HEK293 (cell line): Measurements from ENCODE around the gene RAB6C.
"Not testable (repeated sequence)": the region's sequence is repeated elsewhere in the genome, so short reads cannot be mapped to it uniquely, and the experiment has no call there.

Source experiments
- CTCF ChIA-PET: fragments of 350-600 bp; formaldehyde crosslinking; extraction: SDS; loops from one replicate; lab custom pipeline; 2021; ENCODE audit warnings: antibody characterized with exemption; lab: Yijun Ruan, JAX
- POLR2A ChIA-PET: fragments of 300-600 bp; formaldehyde crosslinking; extraction: SDS; loops from one replicate; lab custom pipeline; 2020; ENCODE audit warnings: antibody characterized with exemption, inconsistent platforms; lab: Yijun Ruan, JAX
- H3K27ac ChIP-seq: fragments of 200-500 bp; sonication (Bioruptor generic); 2 replicates; pipeline ENCODE4 v1.5.1; 2014; ENCODE audit warnings: low read depth, low read length, control low read depth, inconsistent platforms; ENCODE audit errors: extremely low read depth
- H3K36me3 ChIP-seq, 2 experiments: fragments of 200-500 bp in 1 of 2; sonication (Bioruptor generic) in 1 of 2; 1 replicate in 1 of 2; 2 replicates in 1 of 2; pipeline ENCODE4 v1.5.1; 2014 to 2017; ENCODE audit warnings: inconsistent platforms in 2 of 2, low read length in 2 of 2; ENCODE audit not compliant: control insufficient read depth in 2 of 2, insufficient read depth in 1 of 2
- H3K4me1 ChIP-seq: fragments of 200-500 bp; sonication (Bioruptor generic); 2 replicates; pipeline ENCODE4 v1.5.1; 2014; ENCODE audit warnings: mild to moderate bottlenecking, low read length, inconsistent platforms; ENCODE audit not compliant: control insufficient read depth, insufficient read depth
- H3K4me3 ChIP-seq: 2 replicates; pipeline ENCODE4 v1.5.1; 2011; ENCODE audit warnings: low read depth, mild to moderate bottlenecking, control low read depth, low read length, moderate library complexity
- H3K9me3 ChIP-seq: fragments of 200-500 bp; sonication (Bioruptor generic); 2 replicates; pipeline ENCODE4 v1.5.1; 2014; ENCODE audit warnings: low read depth, low read length, inconsistent platforms; ENCODE audit not compliant: control insufficient read depth, insufficient read depth
- BCL11A ChIP-seq: fragments of 450-650 bp; formaldehyde crosslinking; IDR thresholded peaks from 2 replicates; pipeline ENCODE4 v1.5.1; 2016; ENCODE audit warnings: low read depth, missing biosample characterization, missing genetic modification characterization
- EGR2 ChIP-seq: fragments of 450-650 bp; formaldehyde crosslinking; IDR thresholded peaks from 2 replicates; pipeline ENCODE4 v1.5.1; 2016; ENCODE audit warnings: low read depth, missing biosample characterization, missing genetic modification characterization
- SP2 ChIP-seq: fragments of 450-650 bp; formaldehyde crosslinking; IDR thresholded peaks from 2 replicates; pipeline ENCODE4 v1.5.1; 2016; ENCODE audit warnings: missing biosample characterization, missing genetic modification characterization
- ZBTB21 ChIP-seq: fragments of 450-650 bp; formaldehyde crosslinking; IDR thresholded peaks from 2 replicates; pipeline ENCODE4 v1.5.1; 2017; ENCODE audit warnings: missing biosample characterization, missing genetic modification characterization
- ZBTB49 ChIP-seq: fragments of 450-650 bp; formaldehyde crosslinking; IDR thresholded peaks from 2 replicates; pipeline ENCODE4 v1.5.1; 2016; ENCODE audit warnings: missing biosample characterization, missing genetic modification characterization, low read depth
- ZBTB7A ChIP-seq: fragments of 450-650 bp; formaldehyde crosslinking; IDR thresholded peaks from 2 replicates; pipeline ENCODE4 v1.5.1; 2016; ENCODE audit warnings: low read depth, missing biosample characterization, missing genetic modification characterization
- ZBTB8A ChIP-seq: fragments of 450-650 bp; formaldehyde crosslinking; IDR thresholded peaks from 2 replicates; pipeline ENCODE4 v1.5.1; 2016; ENCODE audit warnings: missing biosample characterization, missing genetic modification characterization
- ZFHX2 ChIP-seq: fragments of 450-650 bp; formaldehyde crosslinking; conservative IDR thresholded peaks from 2 replicates; pipeline ENCODE4 v1.5.1; 2016; ENCODE audit warnings: missing biosample characterization, missing genetic modification characterization
- ZNF114 ChIP-seq: fragments of 450-650 bp; formaldehyde crosslinking; IDR thresholded peaks from 2 replicates; pipeline ENCODE4 v1.5.0; 2017; ENCODE audit warnings: missing biosample characterization, missing genetic modification characterization
- ZNF121 ChIP-seq: fragments of 450-650 bp; formaldehyde crosslinking; IDR thresholded peaks from 2 replicates; pipeline ENCODE4 v1.5.1; 2016; ENCODE audit warnings: missing biosample characterization, missing genetic modification characterization
- ZNF155 ChIP-seq: fragments of 450-650 bp; formaldehyde crosslinking; IDR thresholded peaks from 2 replicates; pipeline ENCODE4 v1.5.1; 2016; ENCODE audit warnings: missing biosample characterization, missing genetic modification characterization
- ZNF19 ChIP-seq: fragments of 450-650 bp; formaldehyde crosslinking; IDR thresholded peaks from 2 replicates; pipeline ENCODE4; 2016; ENCODE audit warnings: missing biosample characterization, missing genetic modification characterization, low read depth
- ZNF266 ChIP-seq: fragments of 450-650 bp; formaldehyde crosslinking; IDR thresholded peaks from 2 replicates; pipeline ENCODE4 v1.5.1; 2016; ENCODE audit warnings: missing biosample characterization, missing genetic modification characterization, low read depth
- ZNF280D ChIP-seq: fragments of 450-650 bp; formaldehyde crosslinking; IDR thresholded peaks from 2 replicates; pipeline ENCODE4 v1.5.1; 2016; ENCODE audit warnings: missing biosample characterization, missing genetic modification characterization
- ZNF473 ChIP-seq: fragments of 450-650 bp; formaldehyde crosslinking; IDR thresholded peaks from 2 replicates; pipeline ENCODE4 v1.5.1; 2017; ENCODE audit warnings: missing biosample characterization, missing genetic modification characterization
- ZNF560 ChIP-seq: fragments of 450-650 bp; formaldehyde crosslinking; IDR thresholded peaks from 2 replicates; pipeline ENCODE4 v1.5.1; 2017; ENCODE audit warnings: missing biosample characterization, missing genetic modification characterization, borderline replicate concordance
- ZNF596 ChIP-seq: fragments of 450-650 bp; IDR thresholded peaks from 2 replicates; pipeline ENCODE4 v1.5.0; 2018; ENCODE audit warnings: missing biosample characterization, mild to moderate bottlenecking, missing genetic modification characterization, moderate library complexity
- ZNF629 ChIP-seq: fragments of 450-650 bp; formaldehyde crosslinking; IDR thresholded peaks from 2 replicates; pipeline ENCODE4 v1.5.1; 2017; ENCODE audit warnings: missing biosample characterization, missing genetic modification characterization
- ZNF639 ChIP-seq: fragments of 450-650 bp; formaldehyde crosslinking; IDR thresholded peaks from 2 replicates; pipeline ENCODE4 v1.5.1; 2016; ENCODE audit warnings: missing biosample characterization, missing genetic modification characterization
- TF ChIP-seq, protein P1 (sequence below): sonication (generic); formaldehyde crosslinking; IDR thresholded peaks from 2 replicates; pipeline ENCODE4 v1.8.1; 2022; ENCODE audit warnings: mild to moderate bottlenecking, moderate library complexity, missing genetic modification reagents

RAB6C gene

GRCh38 chr2:129977986-129978385 is 1.5 kb upstream of the RAB6C start:
- H3K36me3 ChIP-seq: no peaks in the 10 kb centered on the region
- ChIA-PET CTCF (no interaction called here), POLR2A (no interaction called here)
- no peaks in the 10 kb centered on the region for H3K9me3 ChIP-seq
- H3K27ac ChIP-seq: no peak overlapping the region
- H3K4me1 ChIP-seq: no peaks in the 10 kb centered on the region
- no peak overlapping the region for H3K4me3 ChIP-seq
- TF ChIP-seq ZBTB21 (tag by site-specific recombination) (no peak), ZBTB8A (tag by site-specific recombination) (no peak), ZNF155 (tag by site-specific recombination) (no peak), ZNF266 (tag by site-specific recombination) (no peak), ZBTB7A (tag by site-specific recombination) (no peak), BCL11A (tag by site-specific recombination) (no peak), ZNF596 (tag by site-specific recombination) (no peak), ZNF19 (tag by site-specific recombination) (no peak), ZNF121 (tag by site-specific recombination) (no peak), ZNF280D (tag by site-specific recombination) (no peak), ZFHX2 (tag by site-specific recombination) (peak; percentile 76), ZNF114 (tag by site-specific recombination) (no peak), ZNF473 (tag by site-specific recombination) (no peak), ZBTB49 (tag by site-specific recombination) (no peak), ZNF560 (no peak), EGR2 (tag by site-specific recombination) (peak; percentile 93), ZNF639 (tag by site-specific recombination) (no peak)
- TF ChIP-seq, protein P1, sequence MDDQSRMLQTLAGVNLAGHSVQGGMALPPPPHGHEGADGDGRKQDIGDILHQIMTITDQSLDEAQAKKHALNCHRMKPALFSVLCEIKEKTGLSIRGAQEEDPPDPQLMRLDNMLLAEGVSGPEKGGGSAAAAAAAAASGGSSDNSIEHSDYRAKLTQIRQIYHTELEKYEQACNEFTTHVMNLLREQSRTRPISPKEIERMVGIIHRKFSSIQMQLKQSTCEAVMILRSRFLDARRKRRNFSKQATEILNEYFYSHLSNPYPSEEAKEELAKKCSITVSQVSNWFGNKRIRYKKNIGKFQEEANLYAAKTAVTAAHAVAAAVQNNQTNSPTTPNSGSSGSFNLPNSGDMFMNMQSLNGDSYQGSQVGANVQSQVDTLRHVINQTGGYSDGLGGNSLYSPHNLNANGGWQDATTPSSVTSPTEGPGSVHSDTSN: no peak

GRCh38 chr2:129980246-129980645 is 780 bp downstream of the RAB6C start:
- CTCF ChIA-PET, H3K27ac ChIP-seq, POLR2A ChIA-PET, H3K36me3 ChIP-seq, H3K9me3 ChIP-seq, H3K4me1 ChIP-seq: not testable (repeated sequence)
- H3K4me3 ChIP-seq: peak overlapping the region; percentile 3
- TF ChIP-seq SP2 (tag by site-specific recombination): peak; percentile 18
- peak; percentile 92 for TF ChIP-seq ZBTB21 (tag by site-specific recombination)
- peak; percentile 92 for TF ChIP-seq ZNF629 (tag by site-specific recombination)
